K562 (cell line): ENCODE data around the gene FA2H. TPM values are rescaled to one million over a fixed set of nuclear protein-coding genes. Genes with fewer than 3 reads are reported as not detected.

ENCODE experiments used
- CREB3 ChIP-seq: fragments of 450-650 bp; conservative IDR thresholded peaks from 2 replicates; pipeline ENCODE4 v1.6.1; 2016; ENCODE audit warnings: missing genetic modification characterization, low read depth, mild to moderate bottlenecking, missing compliant biosample characterization, moderate library complexity
- ETV6 ChIP-seq, 3 experiments: fragments of 150-350 bp in 1 of 3; sonication (generic) in 1 of 3; formaldehyde crosslinking in 1 of 3; IDR thresholded peaks; 2 replicates each; pipeline versions ENCODE4 v1.6.1 to v1.8.0; 2014 to 2022; ENCODE audit warnings: borderline replicate concordance in 2 of 3, low read depth in 2 of 3, antibody characterized with exemption in 1 of 3, low read length in 1 of 3, mild to moderate bottlenecking in 1 of 3, missing genetic modification reagents in 1 of 3
- FUS ChIP-seq: fragments of 200-400 bp; formaldehyde crosslinking; optimal IDR thresholded peaks from 2 replicates; pipeline ENCODE3; 2017; ENCODE audit warnings: low read depth, low read length
- HOMEZ ChIP-seq: fragments of 250-450 bp; sonication (Bioruptor Pico); IDR thresholded peaks from 2 replicates; pipeline ENCODE4 v1.4.0; 2020; ENCODE audit warnings: mild to moderate bottlenecking, moderate library complexity
- JUNB ChIP-seq: fragments of 450-650 bp; formaldehyde crosslinking; conservative IDR thresholded peaks from 2 replicates; pipeline ENCODE4 v1.4.0; 2020; ENCODE audit warnings: mild to moderate bottlenecking
- MECOM ChIP-seq: fragments of 250-450 bp; sonication (Bioruptor Pico); IDR thresholded peaks from 2 replicates; pipeline ENCODE4 v1.8.0; 2022; ENCODE audit warnings: inconsistent platforms
- MYC ChIP-seq, 2 experiments: fragments of 250-450 bp in 1 of 2; sonication (Bioruptor Pico) in 1 of 2; IDR thresholded peaks; 2 replicates each; pipeline versions ENCODE4 v1.5.1 to v1.6.1; 2012 to 2021; ENCODE audit warnings: low read depth in 2 of 2, borderline replicate concordance in 1 of 2, improper control_type of control experiment in 1 of 2, low read length in 1 of 2, mild to moderate bottlenecking in 1 of 2, moderate library complexity in 1 of 2
- RBM14 ChIP-seq: fragments of 200-400 bp; formaldehyde crosslinking; IDR thresholded peaks from 2 replicates; pipeline ENCODE4 v1.6.1; 2018; ENCODE audit warnings: low read depth, mild to moderate bottlenecking, low read length, moderate library complexity, borderline replicate concordance; ENCODE audit not compliant: insufficient read depth
- RFX1 ChIP-seq: fragments of 450-650 bp; IDR thresholded peaks from 2 replicates; pipeline ENCODE4 v1.6.1; 2016; ENCODE audit warnings: mild to moderate bottlenecking, moderate library complexity
- TARDBP ChIP-seq: fragments of 450-650 bp; IDR thresholded peaks from 2 replicates; pipeline ENCODE4 v1.6.1; 2016
- TOE1 ChIP-seq, 2 experiments: fragments of 450-650 bp in 1 of 2; sonication (generic) in 1 of 2; formaldehyde crosslinking in 1 of 2; IDR thresholded peaks; 2 replicates each; pipeline versions ENCODE4 v1.7.1 to v1.8.0; 2016 to 2022; ENCODE audit warnings: borderline replicate concordance in 2 of 2, mild to moderate bottlenecking in 2 of 2, antibody characterized with exemption in 1 of 2, inconsistent platforms in 1 of 2, low read depth in 1 of 2, missing genetic modification reagents in 1 of 2, moderate library complexity in 1 of 2
- YBX1 ChIP-seq: fragments of 450-650 bp; IDR thresholded peaks from 2 replicates; pipeline ENCODE4 v1.7.1; 2016; ENCODE audit warnings: mild to moderate bottlenecking
- ZFP91 ChIP-seq: sonication (generic); formaldehyde crosslinking; IDR thresholded peaks from 2 replicates; pipeline ENCODE4 v1.8.0; 2022; ENCODE audit warnings: mild to moderate bottlenecking, missing genetic modification reagents
- ZNF174 ChIP-seq: fragments of 250-450 bp; sonication (Bioruptor Pico); IDR thresholded peaks from 2 replicates; pipeline ENCODE4 v1.4.0; 2020; ENCODE audit warnings: mild to moderate bottlenecking
- ZNF197 ChIP-seq: fragments of 200-800 bp; sonication (Bioruptor generic); IDR thresholded peaks from 2 replicates; pipeline ENCODE4 v1.6.1; 2016; ENCODE audit warnings: low read depth, missing genetic modification characterization, missing compliant biosample characterization
- polyA plus RNA-seq, 8 experiments: library from polyadenylated mRNA; depleted of rRNA in 4 of 8; stranded (reverse) in 5 of 8; unstranded in 3 of 8; fragments of >200 nt; fragmentation: Nextera tagmentation in 2 of 8; fragmentation: Illumina TruSeq in 1 of 8; extraction: Ambion mirVana in 2 of 8; extraction: Trizol in 1 of 8; gene quantifications; 2 replicates each; pipeline versions ENCODE4 v1.2.1 to v1.2.3, GENCODE V29; 2011 to 2014; ENCODE audit warnings: inconsistent platforms in 1 of 8, missing spikeins in 1 of 8
- total RNA-seq, 7 experiments: library from RNA; depleted of rRNA in 6 of 7; stranded (reverse); fragments of >200 nt in 6 of 7; fragmentation: Illumina TruSeq in 2 of 7; extraction: Trizol in 2 of 7; gene quantifications; 2 replicates each; pipeline versions ENCODE4 v1.2.1 to v1.2.3, GENCODE V29; 2011 to 2021; ENCODE audit warnings: low replicate concordance in 1 of 7
- TF ChIP-seq, protein P1 (sequence below): fragments of 450-650 bp; formaldehyde crosslinking; conservative IDR thresholded peaks from 2 replicates; pipeline ENCODE4 v1.4.0; 2022; ENCODE audit warnings: mild to moderate bottlenecking, missing genetic modification characterization
- TF ChIP-seq, protein P2 (sequence below): fragments of 250-450 bp; sonication (Bioruptor Pico); IDR thresholded peaks from 2 replicates; pipeline ENCODE4 v1.9.0; 2021; ENCODE audit warnings: mild to moderate bottlenecking, inconsistent platforms

FA2H gene
- total and polyA plus RNA-seq, 9 of the 15 experiments (the other 6 are each of a cell fraction or from before 2014, with no cell fraction given): not detected

GRCh38 chr16:74666425-74667254, 108.0 kb downstream of the FA2H start, which contains the start of gene RFWD3 (continued):
- TF ChIP-seq, protein P1, sequence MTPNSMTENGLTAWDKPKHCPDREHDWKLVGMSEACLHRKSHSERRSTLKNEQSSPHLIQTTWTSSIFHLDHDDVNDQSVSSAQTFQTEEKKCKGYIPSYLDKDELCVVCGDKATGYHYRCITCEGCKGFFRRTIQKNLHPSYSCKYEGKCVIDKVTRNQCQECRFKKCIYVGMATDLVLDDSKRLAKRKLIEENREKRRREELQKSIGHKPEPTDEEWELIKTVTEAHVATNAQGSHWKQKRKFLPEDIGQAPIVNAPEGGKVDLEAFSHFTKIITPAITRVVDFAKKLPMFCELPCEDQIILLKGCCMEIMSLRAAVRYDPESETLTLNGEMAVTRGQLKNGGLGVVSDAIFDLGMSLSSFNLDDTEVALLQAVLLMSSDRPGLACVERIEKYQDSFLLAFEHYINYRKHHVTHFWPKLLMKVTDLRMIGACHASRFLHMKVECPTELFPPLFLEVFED (CRISPR knock-in tag): no peak
- TF ChIP-seq ZFP91 (CRISPR knock-in tag): no peak
- TF ChIP-seq YBX1: no peak
- peak; percentile 79; the same call in 1 of the 2 replicates for TF ChIP-seq RBM14
- TF ChIP-seq MECOM: no peak
- TF ChIP-seq ETV6 (IDR thresholded peaks at IDR 0.05; ENCODE audit: borderline replicate concordance in 1 of 2, low read depth in 2 of 2, low read length in 1 of 2): no peak
- no peak for TF ChIP-seq ETV6 (CRISPR knock-in tag; IDR thresholded peaks at IDR 0.05; ENCODE audit: borderline replicate concordance)
- TF ChIP-seq RFX1: no peak
- TF ChIP-seq MYC (IDR thresholded peaks at IDR 0.05; ENCODE audit: low read depth, low read length): peak; percentile 88
- peak; percentile 81; the same call in 1 of the 2 replicates for TF ChIP-seq MYC (CRISPR knock-in tag; IDR thresholded peaks at IDR 0.05; ENCODE audit: borderline replicate concordance, low read depth)
- TF ChIP-seq, protein P2, sequence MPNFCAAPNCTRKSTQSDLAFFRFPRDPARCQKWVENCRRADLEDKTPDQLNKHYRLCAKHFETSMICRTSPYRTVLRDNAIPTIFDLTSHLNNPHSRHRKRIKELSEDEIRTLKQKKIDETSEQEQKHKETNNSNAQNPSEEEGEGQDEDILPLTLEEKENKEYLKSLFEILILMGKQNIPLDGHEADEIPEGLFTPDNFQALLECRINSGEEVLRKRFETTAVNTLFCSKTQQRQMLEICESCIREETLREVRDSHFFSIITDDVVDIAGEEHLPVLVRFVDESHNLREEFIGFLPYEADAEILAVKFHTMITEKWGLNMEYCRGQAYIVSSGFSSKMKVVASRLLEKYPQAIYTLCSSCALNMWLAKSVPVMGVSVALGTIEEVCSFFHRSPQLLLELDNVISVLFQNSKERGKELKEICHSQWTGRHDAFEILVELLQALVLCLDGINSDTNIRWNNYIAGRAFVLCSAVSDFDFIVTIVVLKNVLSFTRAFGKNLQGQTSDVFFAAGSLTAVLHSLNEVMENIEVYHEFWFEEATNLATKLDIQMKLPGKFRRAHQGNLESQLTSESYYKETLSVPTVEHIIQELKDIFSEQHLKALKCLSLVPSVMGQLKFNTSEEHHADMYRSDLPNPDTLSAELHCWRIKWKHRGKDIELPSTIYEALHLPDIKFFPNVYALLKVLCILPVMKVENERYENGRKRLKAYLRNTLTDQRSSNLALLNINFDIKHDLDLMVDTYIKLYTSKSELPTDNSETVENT (CRISPR knock-in tag): peak; percentile 82
- no peak for TF ChIP-seq ZNF174
- TF ChIP-seq TARDBP: no peak
- TF ChIP-seq CREB3 (tag): no peak
- TF ChIP-seq ZNF197 (CRISPR knock-in tag): no peak
- TF ChIP-seq JUNB: no peak
- TF ChIP-seq FUS: no peak
- TF ChIP-seq TOE1 (IDR thresholded peaks at IDR 0.05; ENCODE audit: borderline replicate concordance): no peak
- TF ChIP-seq TOE1 (CRISPR knock-in tag; IDR thresholded peaks at IDR 0.05; ENCODE audit: borderline replicate concordance, low read depth): no peak
- TF ChIP-seq HOMEZ (CRISPR knock-in tag): no peak
